Astrocyte of the cerebellum (primary cell): ENCODE data around the gene SPAG9.

Experiments used
- DNase-seq: peaks from one replicate; pipeline ENCODE4 v3.0.0-alpha.2; 2011; ENCODE audit warnings: low read depth
- H3K4me3 ChIP-seq: 2 replicates; pipeline ENCODE4 v1.5.1; 2011; ENCODE audit warnings: mild to moderate bottlenecking, low read depth, low read length, moderate library complexity
- in situ Hi-C: cut with HindIII; loops from 2 replicates; pipeline ENCODE4 v1.10.0; 2017; ENCODE audit warnings: low sequenced_read_pairs
- TF ChIP-seq, protein P1 (sequence below): IDR thresholded peaks from 2 replicates; pipeline ENCODE4 v1.5.1; 2012; ENCODE audit warnings: low read length, low read depth, moderate library complexity, mild to moderate bottlenecking; ENCODE audit errors: missing control alignments

Gene SPAG9

DNA sequence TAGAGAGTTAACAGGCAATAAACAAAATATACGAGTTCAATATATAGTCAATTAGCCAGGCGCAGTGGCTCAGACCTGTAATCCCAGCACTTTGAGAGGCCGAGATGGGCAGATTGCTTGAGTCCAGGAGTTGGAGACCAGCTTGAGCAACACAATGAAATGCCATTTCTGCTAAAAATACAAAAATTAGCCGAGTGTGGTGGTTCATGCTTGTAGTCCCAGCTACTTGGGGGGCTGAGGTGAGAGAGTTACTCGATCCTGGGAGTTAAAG, 184.7 kb downstream of the SPAG9 start:
- in situ Hi-C loops, result no loop called here
- no peak for DNase-seq
- no peak overlapping the region for H3K4me3 ChIP-seq
- TF ChIP-seq, protein P1, sequence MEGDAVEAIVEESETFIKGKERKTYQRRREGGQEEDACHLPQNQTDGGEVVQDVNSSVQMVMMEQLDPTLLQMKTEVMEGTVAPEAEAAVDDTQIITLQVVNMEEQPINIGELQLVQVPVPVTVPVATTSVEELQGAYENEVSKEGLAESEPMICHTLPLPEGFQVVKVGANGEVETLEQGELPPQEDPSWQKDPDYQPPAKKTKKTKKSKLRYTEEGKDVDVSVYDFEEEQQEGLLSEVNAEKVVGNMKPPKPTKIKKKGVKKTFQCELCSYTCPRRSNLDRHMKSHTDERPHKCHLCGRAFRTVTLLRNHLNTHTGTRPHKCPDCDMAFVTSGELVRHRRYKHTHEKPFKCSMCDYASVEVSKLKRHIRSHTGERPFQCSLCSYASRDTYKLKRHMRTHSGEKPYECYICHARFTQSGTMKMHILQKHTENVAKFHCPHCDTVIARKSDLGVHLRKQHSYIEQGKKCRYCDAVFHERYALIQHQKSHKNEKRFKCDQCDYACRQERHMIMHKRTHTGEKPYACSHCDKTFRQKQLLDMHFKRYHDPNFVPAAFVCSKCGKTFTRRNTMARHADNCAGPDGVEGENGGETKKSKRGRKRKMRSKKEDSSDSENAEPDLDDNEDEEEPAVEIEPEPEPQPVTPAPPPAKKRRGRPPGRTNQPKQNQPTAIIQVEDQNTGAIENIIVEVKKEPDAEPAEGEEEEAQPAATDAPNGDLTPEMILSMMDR, result no peak

DNA sequence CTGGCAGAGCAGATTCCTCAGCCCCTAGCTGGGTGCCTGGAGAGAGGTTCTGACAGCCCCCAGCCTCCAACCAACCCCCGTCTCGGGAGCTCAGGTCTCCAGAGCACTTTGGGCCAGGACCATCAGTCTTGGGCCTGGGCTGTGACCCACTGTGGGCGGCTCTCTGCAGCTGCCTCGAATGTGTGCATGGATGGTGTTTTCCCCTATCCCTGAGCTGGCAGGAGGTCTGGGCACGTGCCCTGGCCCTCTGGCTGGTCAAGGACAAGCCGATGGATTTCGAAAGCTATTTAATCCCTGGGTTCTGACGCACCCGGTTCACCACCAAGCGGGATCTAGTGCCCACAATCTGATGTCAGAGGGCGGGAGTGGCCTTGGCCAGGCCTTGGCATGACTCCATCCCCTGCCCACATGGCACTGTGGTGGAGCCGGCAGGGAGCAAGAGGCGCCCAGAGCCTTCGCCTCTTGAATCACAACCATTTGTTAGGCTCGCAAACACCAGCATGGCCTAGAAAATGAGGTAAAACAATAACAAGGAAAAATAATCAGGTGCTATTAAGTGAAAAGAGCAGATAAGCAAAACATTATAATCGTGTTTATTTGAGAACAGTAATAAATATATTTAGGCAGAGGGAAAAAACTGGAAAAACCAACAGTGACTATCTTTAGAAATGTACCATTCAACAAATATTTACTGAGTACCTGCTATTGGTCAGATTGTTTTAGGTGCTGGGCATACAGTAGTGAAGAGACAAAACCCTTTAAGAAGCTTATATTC, 185.3 kb downstream of the SPAG9 start:
- DNase-seq, result no peak
- no peak overlapping the region for H3K4me3 ChIP-seq
- TF ChIP-seq, protein P1, result no peak
- in situ Hi-C loops, result no loop called here

DNA sequence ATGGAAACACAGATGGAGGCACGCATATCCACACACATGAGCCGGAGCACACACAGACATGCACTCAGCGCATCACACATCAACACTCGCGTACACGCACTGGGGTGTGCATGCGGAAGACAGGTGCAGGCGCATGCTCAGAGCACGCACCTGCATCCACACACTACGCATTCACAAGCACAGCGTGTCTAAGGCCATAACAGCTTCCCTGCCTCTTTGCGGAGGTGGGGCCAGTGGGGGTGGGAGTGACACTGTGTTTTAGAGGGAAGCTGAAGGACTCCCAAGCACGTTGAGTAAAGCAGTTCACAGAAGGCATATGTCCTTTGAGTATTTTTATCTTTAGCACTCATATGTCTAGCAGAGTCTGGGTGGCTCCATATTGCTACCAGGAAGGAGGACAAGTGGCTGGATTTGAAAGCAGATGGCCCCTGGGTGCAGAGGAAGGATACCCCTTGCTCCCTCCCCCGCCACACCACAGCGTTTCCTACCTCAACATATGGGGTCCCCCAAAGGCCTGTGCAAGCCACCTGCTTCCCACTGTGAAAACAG, 185.9 kb downstream of the SPAG9 start:
- TF ChIP-seq, protein P1, result no peak
- no peak overlapping the region for H3K4me3 ChIP-seq
- in situ Hi-C loops, result no loop called here
- DNase-seq, result no peak

DNA sequence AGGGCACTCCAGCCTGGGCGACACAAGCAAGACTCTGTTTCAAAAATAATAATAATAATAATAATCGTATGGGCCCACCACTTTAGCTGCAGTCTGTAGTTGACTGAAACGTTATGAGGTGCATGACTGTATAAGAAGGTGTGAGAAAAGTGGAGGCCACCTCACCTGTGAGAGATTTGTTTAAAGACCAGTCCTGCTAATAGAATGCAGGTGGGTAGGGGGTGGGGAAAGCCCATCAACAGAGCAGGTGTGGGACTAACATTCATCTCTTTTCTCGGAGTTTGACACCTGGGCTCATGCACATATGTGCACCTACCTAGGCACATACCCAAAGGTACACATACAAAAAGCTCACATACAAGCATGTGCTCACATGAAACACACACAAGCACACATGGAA, 186.5 kb downstream of the SPAG9 start:
- TF ChIP-seq, protein P1, result no peak
- H3K4me3 ChIP-seq, result no peak overlapping the region
- in situ Hi-C loops, result no loop called here
- DNase-seq, result no peak

DNA sequence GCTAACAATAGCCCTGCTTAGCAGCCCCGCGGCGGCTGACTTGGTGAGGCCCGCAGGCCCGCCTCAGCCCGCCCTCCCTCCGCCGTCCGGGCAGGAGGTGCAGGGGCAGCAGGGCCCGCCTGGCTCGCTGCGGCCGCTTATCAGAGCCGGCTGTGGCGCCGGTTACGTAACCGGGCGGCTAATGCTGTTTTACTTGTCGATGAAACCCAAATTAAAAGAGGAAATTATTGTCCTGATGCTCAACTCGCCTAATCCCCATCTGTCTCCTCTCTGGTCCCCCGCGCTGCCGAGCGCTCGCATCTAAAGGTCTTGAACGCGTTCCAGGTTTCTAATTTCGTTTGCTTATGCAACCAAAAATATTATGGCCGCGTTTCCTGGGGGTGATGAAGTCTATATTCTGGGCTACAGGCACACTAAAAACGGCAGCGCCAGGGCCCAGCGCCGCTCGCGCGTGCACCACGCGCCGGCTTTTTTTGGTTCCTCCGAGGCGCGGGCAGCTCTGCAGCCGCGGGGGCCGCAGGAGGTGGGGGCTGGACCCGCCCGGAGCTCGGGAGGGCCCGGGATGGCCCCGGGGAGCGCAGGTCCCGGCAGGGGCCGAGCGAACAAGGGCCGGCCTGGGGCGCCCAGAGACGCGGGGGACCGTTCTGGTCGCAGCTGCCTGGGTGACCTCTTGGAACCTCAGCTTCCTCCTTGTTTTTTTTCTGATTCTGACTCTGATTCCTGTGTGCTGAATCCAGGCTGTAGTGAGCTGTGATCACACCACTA, 189.3 kb downstream of the SPAG9 start:
- peak; percentile 37 for DNase-seq
- in situ Hi-C loops, result no loop called here
- TF ChIP-seq, protein P1, result no peak
- H3K4me3 ChIP-seq, result peak overlapping the region; percentile 29

DNA sequence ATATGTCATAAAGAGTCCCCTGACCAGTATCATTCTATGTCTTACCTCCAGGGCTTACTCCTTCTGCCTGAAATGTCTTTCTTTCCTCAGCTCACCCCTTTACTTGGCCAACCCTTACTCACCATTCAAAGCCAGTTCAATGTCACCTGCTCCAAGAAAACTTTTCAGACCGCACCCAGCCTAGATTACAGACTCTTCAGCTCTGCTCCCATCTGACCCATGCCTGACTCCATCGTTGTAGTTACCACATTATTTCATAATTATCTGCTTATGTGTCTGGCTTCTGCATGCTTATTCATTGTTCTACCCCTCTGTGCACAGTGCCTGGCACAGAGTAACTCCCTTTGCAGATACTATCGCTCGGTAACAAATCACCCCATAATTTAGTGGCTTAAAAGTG, 192.0 kb downstream of the SPAG9 start:
- TF ChIP-seq, protein P1, result no peak
- no peak for DNase-seq
- no peak overlapping the region for H3K4me3 ChIP-seq
- in situ Hi-C loops, result no loop called here
